ENCODE data around the gene PTPRE. TPM values are rescaled to one million over a fixed set of nuclear protein-coding genes. Genes with fewer than 3 reads are reported as not detected.

The PTPRE gene
- total and polyA plus RNA-seq, 2 of the 4 experiments (the other 2 are of a cell fraction), result 0.34 to 0.54 TPM

DNA sequence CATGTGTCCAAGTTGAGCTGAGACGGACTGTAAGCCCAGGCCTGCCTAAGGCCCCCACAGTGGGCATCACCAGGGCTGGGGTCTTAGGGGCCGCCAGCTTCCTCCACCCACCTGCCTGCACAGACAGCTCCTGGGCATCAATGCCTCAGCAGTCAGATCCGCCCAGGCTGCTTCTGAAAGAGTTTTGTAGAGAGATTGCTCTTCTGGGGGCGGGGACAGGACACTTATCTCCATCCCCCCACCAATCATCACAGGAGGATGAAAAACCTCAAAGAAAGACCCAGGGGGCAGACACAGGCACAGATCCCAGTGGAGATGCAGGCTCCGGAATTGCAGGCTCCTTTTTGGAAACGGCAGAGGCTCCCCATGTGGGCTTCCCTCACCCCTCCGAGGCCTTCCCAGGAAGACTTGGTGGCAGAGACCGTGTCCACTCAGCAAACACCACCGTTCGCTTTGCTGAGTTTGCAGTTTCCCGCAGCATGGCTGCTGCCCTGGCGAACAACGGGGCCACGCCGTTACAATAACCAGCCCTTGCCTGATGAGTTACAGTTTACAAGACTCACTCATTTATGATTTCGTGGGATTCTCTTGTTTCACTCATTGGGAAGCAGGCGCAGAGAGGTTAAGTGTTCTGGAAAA, 122.9 kb downstream of the PTPRE start:
- no peak overlapping the region for H2AK5ac ChIP-seq (ENCODE audit: low read depth, low read length)
- H3K4me1 ChIP-seq (ENCODE audit: control insufficient read depth, insufficient read depth, low read length), result no peaks in the 10 kb centered on the region
- H3K23ac ChIP-seq (ENCODE audit: low read depth, low read length), result no peak overlapping the region
- H3K9ac ChIP-seq (ENCODE audit: low read depth, low read length), result no peak overlapping the region
- H3K4ac ChIP-seq (ENCODE audit: low read depth, low read length), result no peak overlapping the region
- TF ChIP-seq POLR2A (IDR thresholded peaks at IDR 0.05; ENCODE audit: low read depth, low read length), result no peak
- TF ChIP-seq CEBPB (IDR thresholded peaks at IDR 0.05; ENCODE audit: low read depth, low read length), result no peak
- TF ChIP-seq BHLHE40 (IDR thresholded peaks at IDR 0.05; ENCODE audit: low read depth, low read length), result no peak
- TF ChIP-seq, protein P1, sequence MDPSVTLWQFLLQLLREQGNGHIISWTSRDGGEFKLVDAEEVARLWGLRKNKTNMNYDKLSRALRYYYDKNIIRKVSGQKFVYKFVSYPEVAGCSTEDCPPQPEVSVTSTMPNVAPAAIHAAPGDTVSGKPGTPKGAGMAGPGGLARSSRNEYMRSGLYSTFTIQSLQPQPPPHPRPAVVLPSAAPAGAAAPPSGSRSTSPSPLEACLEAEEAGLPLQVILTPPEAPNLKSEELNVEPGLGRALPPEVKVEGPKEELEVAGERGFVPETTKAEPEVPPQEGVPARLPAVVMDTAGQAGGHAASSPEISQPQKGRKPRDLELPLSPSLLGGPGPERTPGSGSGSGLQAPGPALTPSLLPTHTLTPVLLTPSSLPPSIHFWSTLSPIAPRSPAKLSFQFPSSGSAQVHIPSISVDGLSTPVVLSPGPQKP (IDR thresholded peaks at IDR 0.05; ENCODE audit: borderline replicate concordance, low read depth, low read length), result no peak
- TF ChIP-seq MAFK (IDR thresholded peaks at IDR 0.05; ENCODE audit: low read depth, low read length), result peak; percentile 62; the same call in 1 of the 2 replicates
- TF ChIP-seq FOS (IDR thresholded peaks at IDR 0.05; ENCODE audit: low read depth, low read length), result no peak
- no peak for TF ChIP-seq RCOR1 (IDR thresholded peaks at IDR 0.05; ENCODE audit: insufficient replicate concordance, low read length)
- H3K14ac ChIP-seq (replicated peaks; ENCODE audit: low read depth, low read length), result no peak overlapping the region
- in situ Hi-C loops (cut with MboI; ENCODE audit: low sequenced_read_pairs) (no loop called here), intact Hi-C loops (cut with micrococcal nuclease) (no loop called here), dilution Hi-C loops (cut with HindIII; ENCODE audit: low sequenced_read_pairs, unreplicated experiment) (no loop called here)
- H2BK5ac ChIP-seq (ENCODE audit: low read depth, low read length, poor library complexity, severe bottlenecking), result no peak overlapping the region
- no peak overlapping the region for H4K91ac ChIP-seq (ENCODE audit: insufficient read depth, low read depth, low read length)
- no peaks in the 10 kb centered on the region for H3K79me1 ChIP-seq (ENCODE audit: low read depth in 1 of 2, low read length in 2 of 2)
- H4K5ac ChIP-seq (ENCODE audit: low read depth, low read length), result no peak overlapping the region
- no peak overlapping the region for H3K56ac ChIP-seq (ENCODE audit: extremely low read depth, insufficient read depth, low read length)
- no peak for DNase-seq
- CTCF ChIA-PET, result no interaction called here
- H2AK9ac ChIP-seq (replicated peaks; ENCODE audit: low read depth, low read length, poor library complexity), result no peak overlapping the region
- H3K4me2 ChIP-seq (ENCODE audit: low read depth, low read length), result no peak overlapping the region
- no TSS peak for BruUV-seq (replicated peaks)
- no peaks in the 10 kb centered on the region; the same call in 1 of the 2 replicates for H3K27me3 ChIP-seq (ENCODE audit: control insufficient read depth, insufficient read depth, low read length)
- H2BK15ac ChIP-seq (ENCODE audit: low read depth, low read length), result no peak overlapping the region
- no peaks in the 10 kb centered on the region for H3K36me3 ChIP-seq (ENCODE audit: control insufficient read depth, insufficient read depth, low read length)
- H2BK20ac ChIP-seq (ENCODE audit: low read depth, low read length), result no peak overlapping the region
- no peak overlapping the region for H4K8ac ChIP-seq (ENCODE audit: low read depth in 2 of 2, low read length in 2 of 2)
- POLR2A ChIA-PET (ENCODE audit: unreplicated experiment), result no interaction called here
- no peak for ATAC-seq (ENCODE audit: low read depth)
- no peak overlapping the region for H2BK120ac ChIP-seq (ENCODE audit: low read depth, low read length)
- no peak overlapping the region for H3K27ac ChIP-seq (ENCODE audit: insufficient read depth, low read length)
- no peak overlapping the region for H2AFZ ChIP-seq (replicated peaks; ENCODE audit: low read length, poor library complexity)
- H3K18ac ChIP-seq (ENCODE audit: low read depth, low read length), result no peak overlapping the region
- H3K4me3 ChIP-seq (ENCODE audit: insufficient read depth, low read depth, low read length), result no peak overlapping the region
- H3K9me1 ChIP-seq (ENCODE audit: insufficient read depth, low read length), result no peaks in the 10 kb centered on the region
- H4K20me1 ChIP-seq (ENCODE audit: insufficient read depth, low read length), result no peaks in the 10 kb centered on the region
- WGBS, 2 experiments (ENCODE audit: extremely low coverage in 2 of 2, insufficient read length in 1 of 2), result 58% methylated on average over 4 of the region's 17 CpGs; no CpG with 5 or more reads in 1 of the 2 experiments
- H3K9me3 ChIP-seq (ENCODE audit: control insufficient read depth, insufficient read depth, low read length), result no peaks in the 10 kb centered on the region
